Gastroesophageal sphincter (tissue), 3 donors: ENCODE data around the gene PDZRN4.

Experiments
- CTCF ChIP-seq, 4 experiments: fragments of 200-600 bp in 2 of 4; fragments of 450-650 bp in 2 of 4; sonication (generic) in 1 of 4; IDR thresholded peaks; one replicate each; pipeline ENCODE4 v1.5.1; 2017 to 2019; ENCODE audit warnings: antibody characterized with exemption in 4 of 4, mild to moderate bottlenecking in 2 of 4, moderate library complexity in 2 of 4
- POLR2A ChIP-seq, 2 donors: fragments of 450-650 bp; IDR thresholded peaks; one replicate each; pipeline ENCODE4 v1.6.1; 2017; ENCODE audit warnings: antibody characterized with exemption in 2 of 2, mild to moderate bottlenecking in 2 of 2, moderate library complexity in 1 of 2
- POLR2AphosphoS5 ChIP-seq: sonication (generic); formaldehyde crosslinking; IDR thresholded peaks from one replicate; pipeline ENCODE4 v1.6.1; 2017; ENCODE audit warnings: antibody characterized with exemption

- TF ChIP-seq CTCF (IDR thresholded peaks at IDR 0.05), result no peak
- no peak for TF ChIP-seq POLR2A (IDR thresholded peaks at IDR 0.05)
- no peak for TF ChIP-seq POLR2AphosphoS5
Measured at GRCh38 chr12:41364211-41364610, 176.1 kb downstream of the PDZRN4 start.
